ENCODE data around the gene ANGEL2. TPM values are rescaled to one million over a fixed set of nuclear protein-coding genes. Genes with fewer than 3 reads are reported as not detected.
"Not testable (repeated sequence)": the region's sequence is repeated elsewhere in the genome, so short reads cannot be mapped to it uniquely, and the experiment has no call there.

The ANGEL2 gene
- total RNA-seq, 1 donor from 2014 or later: 46.2 TPM

GRCh38 chr1:213049232-213049631 is 33.6 kb upstream of the ANGEL2 start:
- no peak overlapping the region for H3K27ac Mint-ChIP-seq
- DNase-seq (ENCODE audit: low spot score): no peak
- H3K4me1 Mint-ChIP-seq (ENCODE audit: low read depth): peaks cover 25% of the 10 kb centered on the region
- intact Hi-C loops (cut with micrococcal nuclease): no loop called here
- H3K36me3 Mint-ChIP-seq (ENCODE audit: low read depth): peaks cover 24% of the 10 kb centered on the region
- peaks cover 24% of the 10 kb centered on the region for H3K9me3 Mint-ChIP-seq
- H3K27me3 Mint-ChIP-seq (ENCODE audit: low read depth): peaks cover 12% of the 10 kb centered on the region
- H3K4me3 Mint-ChIP-seq (ENCODE audit: low read depth): peak overlapping the region; percentile 33

GRCh38 chr1:213045321-213046226 is 29.9 kb upstream of the ANGEL2 start:
- intact Hi-C loops (cut with micrococcal nuclease); DNase-seq (ENCODE audit: low spot score); H3K4me3 Mint-ChIP-seq (ENCODE audit: low read depth); H3K27ac Mint-ChIP-seq: not testable (repeated sequence)
- peaks cover 20% of the 10 kb centered on the region for H3K9me3 Mint-ChIP-seq
- peaks cover 18% of the 10 kb centered on the region for H3K4me1 Mint-ChIP-seq (ENCODE audit: low read depth)
- peaks cover 15% of the 10 kb centered on the region for H3K36me3 Mint-ChIP-seq (ENCODE audit: low read depth)
- H3K27me3 Mint-ChIP-seq (ENCODE audit: low read depth): peaks cover 20% of the 10 kb centered on the region

DNA sequence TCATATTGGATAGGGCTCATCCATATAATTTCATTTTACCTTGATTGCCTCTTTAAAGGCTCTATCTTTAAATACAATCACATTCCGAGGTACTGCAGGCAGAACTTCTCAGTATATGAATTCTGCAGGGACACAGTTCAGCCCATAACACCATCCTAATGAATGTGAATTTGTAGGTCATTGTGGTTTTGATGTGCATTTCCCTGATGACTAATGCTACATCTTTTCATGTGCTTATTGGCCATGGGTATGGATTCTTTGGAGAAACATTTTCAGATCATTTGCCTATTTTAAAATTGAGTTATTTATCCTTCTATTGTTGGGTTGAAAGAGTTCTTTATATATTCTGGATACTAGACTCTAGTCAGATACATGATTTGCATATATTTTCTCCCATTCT is 25.8 kb upstream of the ANGEL2 start:
- peaks cover 10% of the 10 kb centered on the region for H3K4me1 Mint-ChIP-seq (ENCODE audit: low read depth)
- no peaks in the 10 kb centered on the region for H3K36me3 Mint-ChIP-seq (ENCODE audit: low read depth)
- no peaks in the 10 kb centered on the region for H3K9me3 Mint-ChIP-seq
- H3K4me3 Mint-ChIP-seq (ENCODE audit: low read depth): no peak overlapping the region
- no peak overlapping the region for H3K27ac Mint-ChIP-seq
- H3K27me3 Mint-ChIP-seq (ENCODE audit: low read depth): peaks cover 15% of the 10 kb centered on the region
- intact Hi-C loops (cut with micrococcal nuclease): no loop called here
- no peak for DNase-seq (ENCODE audit: low spot score)

- H3K27me3 Mint-ChIP-seq (ENCODE audit: low read depth): peaks cover 22% of the 10 kb centered on the region
- H3K27ac Mint-ChIP-seq: no peak overlapping the region
- no peaks in the 10 kb centered on the region for H3K9me3 Mint-ChIP-seq
- no peak overlapping the region for H3K4me3 Mint-ChIP-seq (ENCODE audit: low read depth)
- intact Hi-C loops (cut with micrococcal nuclease): no loop called here
- no peaks in the 10 kb centered on the region for H3K36me3 Mint-ChIP-seq (ENCODE audit: low read depth)
- no peaks in the 10 kb centered on the region for H3K4me1 Mint-ChIP-seq (ENCODE audit: low read depth)
- no peak for DNase-seq (ENCODE audit: low spot score)
Measured at GRCh38 chr1:213035573-213035972, 19.9 kb upstream of the ANGEL2 start.

GRCh38 chr1:213034713-213035112 is 19.0 kb upstream of the ANGEL2 start:
- Mint-ChIP-seq H3K4me3 (ENCODE audit: low read depth) (no peak overlapping the region), H3K36me3 (ENCODE audit: low read depth) (no peaks in the 10 kb centered on the region), H3K9me3 (no peaks in the 10 kb centered on the region), H3K4me1 (ENCODE audit: low read depth) (no peaks in the 10 kb centered on the region), H3K27ac (no peak overlapping the region), H3K27me3 (ENCODE audit: low read depth) (peaks cover 28% of the 10 kb centered on the region)
- DNase-seq (ENCODE audit: low spot score): no peak
- intact Hi-C loops (cut with micrococcal nuclease): no loop called here

DNA sequence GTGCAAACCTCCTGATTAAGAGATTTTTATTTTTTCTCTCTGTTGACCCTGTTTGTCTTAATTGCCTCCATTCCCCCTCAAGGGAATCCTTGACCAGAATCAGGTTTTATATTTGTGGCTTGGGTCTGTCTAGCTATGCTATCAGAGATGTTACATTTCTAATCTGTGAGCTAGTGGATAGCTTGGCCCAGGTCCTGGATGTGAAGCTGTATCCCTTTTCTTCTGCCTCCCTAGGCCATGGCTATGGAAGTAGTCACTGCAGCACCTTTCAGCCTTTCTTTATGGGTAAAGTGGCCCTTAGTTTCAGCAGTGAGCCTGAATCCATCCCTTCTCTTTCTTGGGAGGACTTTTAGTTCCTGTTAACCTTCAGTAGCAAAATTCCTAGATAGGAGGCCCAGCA is 17.0 kb upstream of the ANGEL2 start:
- Mint-ChIP-seq H3K27me3 (ENCODE audit: low read depth) (peaks cover 36% of the 10 kb centered on the region), H3K9me3 (no peaks in the 10 kb centered on the region), H3K27ac (no peak overlapping the region), H3K4me1 (ENCODE audit: low read depth) (no peaks in the 10 kb centered on the region), H3K4me3 (ENCODE audit: low read depth) (no peak overlapping the region), H3K36me3 (ENCODE audit: low read depth) (no peaks in the 10 kb centered on the region)
- no peak for DNase-seq (ENCODE audit: low spot score)
- intact Hi-C loops (cut with micrococcal nuclease): no loop called here

DNA sequence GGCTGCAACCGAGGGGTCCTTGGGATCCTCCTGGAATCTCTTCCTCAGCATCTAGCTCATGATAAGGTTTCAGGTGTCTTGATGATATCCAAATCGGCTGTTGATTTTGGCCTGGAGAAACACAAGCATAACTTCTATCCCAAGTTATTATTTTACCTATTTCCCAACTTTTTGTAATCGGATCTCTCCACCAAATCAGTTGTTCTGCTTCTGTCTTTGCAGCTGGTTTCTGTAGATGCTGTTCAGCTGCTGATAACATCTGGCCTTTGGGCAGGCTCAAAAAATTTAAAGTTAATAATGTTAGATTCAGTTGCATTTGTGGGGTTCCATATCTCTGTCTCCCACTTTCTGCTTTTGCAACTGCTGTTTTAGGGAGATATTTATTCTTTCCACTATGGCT is 11.4 kb upstream of the ANGEL2 start:
- DNase-seq (ENCODE audit: low spot score); H3K4me3 Mint-ChIP-seq (ENCODE audit: low read depth); H3K36me3 Mint-ChIP-seq (ENCODE audit: low read depth); H3K9me3 Mint-ChIP-seq; H3K4me1 Mint-ChIP-seq (ENCODE audit: low read depth); intact Hi-C loops (cut with micrococcal nuclease); H3K27ac Mint-ChIP-seq: not testable (repeated sequence)
- H3K27me3 Mint-ChIP-seq (ENCODE audit: low read depth): peaks cover 59% of the 10 kb centered on the region

DNA sequence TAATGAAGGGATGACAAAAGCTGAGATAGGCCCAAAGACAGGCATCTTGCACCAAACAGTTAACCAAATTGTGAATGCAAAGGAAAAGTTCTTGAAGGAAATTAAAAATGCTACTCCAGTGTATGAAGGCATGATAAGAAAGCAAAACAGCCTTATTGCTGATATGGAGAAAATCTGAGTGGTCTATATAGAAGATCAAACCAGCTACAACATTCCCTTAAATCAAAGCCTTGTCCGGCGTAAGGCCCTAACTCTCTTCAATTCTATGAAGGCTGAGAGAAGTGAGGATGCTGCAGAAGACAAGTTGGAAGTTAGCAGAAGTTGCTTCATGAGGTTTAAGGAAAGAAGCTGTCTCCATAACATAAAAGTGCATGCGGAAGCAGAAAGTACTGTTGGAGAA is 4.3 kb upstream of the ANGEL2 start:
- H3K4me3 Mint-ChIP-seq (ENCODE audit: low read depth): no peak overlapping the region
- intact Hi-C loops (cut with micrococcal nuclease): no loop called here
- no peak overlapping the region for H3K27ac Mint-ChIP-seq
- H3K4me1 Mint-ChIP-seq (ENCODE audit: low read depth): peaks cover 5% of the 10 kb centered on the region
- peaks cover 17% of the 10 kb centered on the region for H3K27me3 Mint-ChIP-seq (ENCODE audit: low read depth)
- no peaks in the 10 kb centered on the region for H3K9me3 Mint-ChIP-seq
- H3K36me3 Mint-ChIP-seq (ENCODE audit: low read depth): no peaks in the 10 kb centered on the region
- DNase-seq (ENCODE audit: low spot score): no peak

DNA sequence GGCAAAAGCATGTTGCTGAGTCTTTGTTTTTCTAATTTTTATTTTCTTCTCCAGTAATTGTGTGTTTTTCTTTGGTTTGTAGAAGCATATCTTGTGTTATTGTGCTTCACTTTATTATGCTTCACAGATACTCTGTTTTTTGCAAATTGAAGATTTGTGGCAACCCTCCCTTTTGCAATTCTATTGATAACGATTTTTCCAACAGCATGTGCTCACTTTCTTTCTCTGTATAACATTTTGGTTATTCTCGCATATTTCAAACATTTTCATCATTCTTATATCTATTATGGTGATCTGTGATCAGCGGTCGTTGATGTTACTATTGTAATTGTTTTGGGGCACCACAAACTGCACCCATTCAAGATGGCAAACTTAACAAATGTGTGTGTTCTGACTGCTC is 3.8 kb upstream of the ANGEL2 start:
- Mint-ChIP-seq H3K27ac (no peak overlapping the region), H3K27me3 (ENCODE audit: low read depth) (peaks cover 15% of the 10 kb centered on the region), H3K9me3 (no peaks in the 10 kb centered on the region), H3K4me1 (ENCODE audit: low read depth) (peaks cover 6% of the 10 kb centered on the region), H3K4me3 (ENCODE audit: low read depth) (no peak overlapping the region), H3K36me3 (ENCODE audit: low read depth) (no peaks in the 10 kb centered on the region)
- intact Hi-C loops (cut with micrococcal nuclease): loop anchor here (5.0 to 10.0 kb wide), 3 partner anchors 53 to 455 kb away; partner anchors contain the start of gene FLVCR1
- no peak for DNase-seq (ENCODE audit: low spot score)

- Mint-ChIP-seq H3K36me3 (ENCODE audit: low read depth) (peaks cover 11% of the 10 kb centered on the region), H3K4me3 (ENCODE audit: low read depth) (no peak overlapping the region), H3K4me1 (ENCODE audit: low read depth) (peaks cover 16% of the 10 kb centered on the region), H3K27ac (no peak overlapping the region), H3K27me3 (ENCODE audit: low read depth) (peaks cover 9% of the 10 kb centered on the region), H3K9me3 (no peaks in the 10 kb centered on the region)
- intact Hi-C loops (cut with micrococcal nuclease): loop anchor here (5.0 to 10.0 kb wide), 3 partner anchors 55 to 453 kb away; partner anchors contain the start of gene FLVCR1
- DNase-seq (ENCODE audit: low spot score): no peak
Measured at GRCh38 chr1:213017447-213018273, 2.0 kb upstream of the ANGEL2 start.

DNA sequence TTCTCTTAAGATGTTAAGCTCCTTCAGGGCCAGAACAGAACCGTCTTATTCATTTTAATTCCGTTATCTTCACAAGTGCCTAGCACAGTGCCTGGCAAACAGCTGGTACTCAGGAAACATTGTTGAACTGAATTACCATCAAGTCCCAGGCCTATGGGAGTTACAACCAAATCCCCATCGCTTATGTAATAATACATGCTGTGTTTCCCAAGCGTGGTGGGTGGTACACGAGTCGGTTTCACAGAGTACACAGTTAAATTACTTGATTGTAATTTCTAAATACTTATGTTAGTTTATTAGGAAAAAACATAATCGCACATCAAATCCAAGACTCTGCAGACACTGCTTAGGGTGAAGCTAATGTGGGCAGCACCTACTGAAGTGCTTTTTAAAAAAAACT is 1.0 kb downstream of the ANGEL2 start:
- intact Hi-C loops (cut with micrococcal nuclease): loop anchor here (1.0 to 10.0 kb wide), 5 partner anchors 37 to 450 kb away; partner anchors contain the start of genes FLVCR1, NSL1, RPS6KC1 and TATDN3
- H3K27me3 Mint-ChIP-seq (ENCODE audit: low read depth): peaks cover 3% of the 10 kb centered on the region
- peaks cover 32% of the 10 kb centered on the region for H3K36me3 Mint-ChIP-seq (ENCODE audit: low read depth)
- DNase-seq (ENCODE audit: low spot score): no peak
- H3K4me3 Mint-ChIP-seq (ENCODE audit: low read depth): peak overlapping the region; percentile 99
- H3K4me1 Mint-ChIP-seq (ENCODE audit: low read depth): peaks cover 27% of the 10 kb centered on the region
- H3K27ac Mint-ChIP-seq: peak overlapping the region; percentile 100
- no peaks in the 10 kb centered on the region for H3K9me3 Mint-ChIP-seq

GRCh38 chr1:213008564-213008963 is 7.1 kb downstream of the ANGEL2 start:
- intact Hi-C loops (cut with micrococcal nuclease): no loop called here

GRCh38 chr1:213003256-213003655 is 12.4 kb downstream of the ANGEL2 start:
- intact Hi-C loops (cut with micrococcal nuclease): no loop called here
- Mint-ChIP-seq H3K4me1 (ENCODE audit: low read depth) (peaks cover 14% of the 10 kb centered on the region), H3K27me3 (ENCODE audit: low read depth) (no peaks in the 10 kb centered on the region), H3K4me3 (ENCODE audit: low read depth) (no peak overlapping the region), H3K36me3 (ENCODE audit: low read depth) (peaks cover 66% of the 10 kb centered on the region), H3K27ac (peak overlapping the region; percentile 40), H3K9me3 (no peaks in the 10 kb centered on the region)
- DNase-seq (ENCODE audit: low spot score): no peak

More at GRCh38 chr1:213008564-213008963, 7.1 kb downstream of the ANGEL2 start:
- Mint-ChIP-seq H3K4me3 (ENCODE audit: low read depth) (no peak overlapping the region), H3K9me3 (no peaks in the 10 kb centered on the region), H3K4me1 (ENCODE audit: low read depth) (peaks cover 31% of the 10 kb centered on the region), H3K36me3 (ENCODE audit: low read depth) (peaks cover 82% of the 10 kb centered on the region), H3K27me3 (ENCODE audit: low read depth) (no peaks in the 10 kb centered on the region), H3K27ac (no peak overlapping the region)
- DNase-seq (ENCODE audit: low spot score): no peak

Data from activated T-helper 2 cell treated with anti-CD3 and anti-CD28 coated beads, Interferon-gamma antibody, Interleukin-2, Interleukin-4, amounts not matched to agents 10 μg/mL and 5 μg/mL and 100 μg/mL, durations not matched to agents 14 hours and 24 hours and 36 hours (primary cell).